GM06990 (cell line): ENCODE measurements around the gene ECSIT.
"Not testable (repeated sequence)": the region's sequence is repeated elsewhere in the genome, so short reads cannot be mapped to it uniquely, and the experiment has no call there.

ENCODE experiments used
- DNase-seq: peaks from one replicate; pipeline ENCODE4 v3.0.0-alpha.2; 2011; ENCODE audit not compliant: insufficient read length; ENCODE audit errors: extremely low read depth
- H3K27me3 ChIP-seq: replicated peaks from 2 replicates; pipeline ENCODE4 v1.6.0; 2011; ENCODE audit warnings: low read length; ENCODE audit not compliant: control insufficient read depth, insufficient read depth
- H3K36me3 ChIP-seq: 2 replicates; pipeline ENCODE4 v1.5.1; 2011; ENCODE audit warnings: low read length; ENCODE audit not compliant: control insufficient read depth, insufficient read depth
- H3K4me3 ChIP-seq: replicated peaks from 2 replicates; pipeline ENCODE4 v1.5.1; 2011; ENCODE audit warnings: low read depth, mild to moderate bottlenecking, control low read depth, low read length
- TF ChIP-seq, protein P1 (sequence below): IDR thresholded peaks from 2 replicates; pipeline ENCODE4 v1.5.1; 2011; ENCODE audit warnings: low read length, control low read depth, mild to moderate bottlenecking, inconsistent platforms; ENCODE audit not compliant: insufficient read depth, poor library complexity, severe bottlenecking

Gene ECSIT

DNA sequence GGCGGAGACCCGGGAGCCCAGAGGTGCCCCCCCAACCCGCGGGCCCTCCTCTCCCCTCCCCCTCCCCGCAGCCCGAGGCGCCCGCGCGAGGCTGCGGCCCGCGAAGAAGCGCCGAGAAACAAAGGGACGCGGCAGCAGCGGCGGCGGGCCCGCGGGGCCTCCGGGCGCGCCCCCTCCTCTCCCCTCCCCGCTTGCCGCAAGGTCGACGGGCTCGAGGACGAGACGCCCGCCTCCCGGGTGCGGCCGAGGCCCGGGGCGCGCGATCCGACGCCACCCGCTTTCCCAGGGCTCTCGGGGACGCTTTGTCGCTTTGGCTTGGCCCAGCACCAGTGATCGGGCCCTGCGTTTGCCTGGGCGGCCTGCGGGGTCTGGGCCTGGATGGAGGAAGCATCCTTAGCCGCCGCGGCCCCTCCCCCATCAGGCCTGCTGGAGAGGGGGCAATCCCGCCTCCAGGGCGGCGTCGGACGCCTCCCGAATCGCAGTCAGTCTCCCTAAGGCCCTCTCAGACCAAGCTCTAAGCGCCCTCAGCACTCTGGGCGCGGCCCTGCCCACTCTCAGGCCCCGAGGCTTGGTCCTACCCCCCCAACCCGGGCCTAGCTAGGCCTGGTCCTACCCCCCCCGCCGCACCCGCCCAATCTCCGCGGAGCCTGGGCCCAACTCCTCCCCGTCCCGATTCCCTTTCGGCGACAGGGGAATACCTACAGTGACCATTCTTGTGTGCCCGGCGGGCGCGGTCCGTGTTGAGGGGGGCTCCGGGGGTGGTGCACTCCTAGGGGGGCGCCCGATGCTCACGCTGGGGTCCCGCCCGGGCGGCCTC lies 48.8 kb downstream of the ECSIT start:
- Histone ChIP-seq H3K27me3 (no peaks in the 10 kb centered on the region), H3K36me3 (no peaks in the 10 kb centered on the region), H3K4me3 (no peak overlapping the region)
- TF ChIP-seq, protein P1, sequence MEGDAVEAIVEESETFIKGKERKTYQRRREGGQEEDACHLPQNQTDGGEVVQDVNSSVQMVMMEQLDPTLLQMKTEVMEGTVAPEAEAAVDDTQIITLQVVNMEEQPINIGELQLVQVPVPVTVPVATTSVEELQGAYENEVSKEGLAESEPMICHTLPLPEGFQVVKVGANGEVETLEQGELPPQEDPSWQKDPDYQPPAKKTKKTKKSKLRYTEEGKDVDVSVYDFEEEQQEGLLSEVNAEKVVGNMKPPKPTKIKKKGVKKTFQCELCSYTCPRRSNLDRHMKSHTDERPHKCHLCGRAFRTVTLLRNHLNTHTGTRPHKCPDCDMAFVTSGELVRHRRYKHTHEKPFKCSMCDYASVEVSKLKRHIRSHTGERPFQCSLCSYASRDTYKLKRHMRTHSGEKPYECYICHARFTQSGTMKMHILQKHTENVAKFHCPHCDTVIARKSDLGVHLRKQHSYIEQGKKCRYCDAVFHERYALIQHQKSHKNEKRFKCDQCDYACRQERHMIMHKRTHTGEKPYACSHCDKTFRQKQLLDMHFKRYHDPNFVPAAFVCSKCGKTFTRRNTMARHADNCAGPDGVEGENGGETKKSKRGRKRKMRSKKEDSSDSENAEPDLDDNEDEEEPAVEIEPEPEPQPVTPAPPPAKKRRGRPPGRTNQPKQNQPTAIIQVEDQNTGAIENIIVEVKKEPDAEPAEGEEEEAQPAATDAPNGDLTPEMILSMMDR: no peak
- no peak for DNase-seq

DNA sequence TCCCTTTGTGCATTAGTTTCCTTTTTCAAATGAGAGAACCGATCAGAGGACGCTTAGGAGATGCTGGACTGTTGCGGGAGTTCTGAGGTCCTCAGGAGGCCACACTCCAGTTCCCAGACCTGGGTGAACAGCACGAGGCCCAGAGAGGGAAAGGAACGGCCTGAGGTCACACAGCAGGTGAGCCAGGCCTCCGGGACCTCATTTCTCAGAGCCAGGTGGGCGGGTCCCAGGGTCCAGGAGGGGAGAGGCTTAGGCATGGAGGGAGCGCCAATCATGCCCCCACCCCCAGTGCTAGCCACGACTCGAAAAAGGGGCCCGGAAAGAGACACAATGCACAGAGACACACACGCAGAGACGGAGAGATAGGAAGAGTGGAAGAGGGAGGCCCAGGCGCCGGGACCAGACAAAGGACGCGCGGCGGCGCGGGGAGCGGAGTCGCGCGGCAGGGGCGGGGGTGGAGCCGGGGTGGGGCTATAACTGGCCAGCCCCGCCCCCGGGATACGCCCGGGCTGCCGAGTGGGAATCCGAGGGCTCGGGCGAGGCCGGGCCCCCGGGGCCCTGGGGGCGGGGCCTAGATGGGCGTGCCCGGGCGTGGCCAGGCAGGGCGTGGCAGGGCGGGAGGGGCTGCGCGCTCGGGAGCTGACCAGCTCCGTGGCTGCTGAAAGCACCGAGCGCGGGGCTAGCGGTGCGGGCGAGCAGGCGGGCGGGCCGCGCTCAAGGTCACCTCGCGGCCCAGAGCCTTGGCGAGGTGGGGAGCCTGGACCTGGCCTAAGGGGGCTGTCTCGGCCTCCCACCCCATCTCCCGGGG lies 49.6 kb downstream of the ECSIT start:
- H3K4me3 ChIP-seq: no peak overlapping the region
- TF ChIP-seq, protein P1: no peak
- no peak for DNase-seq

DNA sequence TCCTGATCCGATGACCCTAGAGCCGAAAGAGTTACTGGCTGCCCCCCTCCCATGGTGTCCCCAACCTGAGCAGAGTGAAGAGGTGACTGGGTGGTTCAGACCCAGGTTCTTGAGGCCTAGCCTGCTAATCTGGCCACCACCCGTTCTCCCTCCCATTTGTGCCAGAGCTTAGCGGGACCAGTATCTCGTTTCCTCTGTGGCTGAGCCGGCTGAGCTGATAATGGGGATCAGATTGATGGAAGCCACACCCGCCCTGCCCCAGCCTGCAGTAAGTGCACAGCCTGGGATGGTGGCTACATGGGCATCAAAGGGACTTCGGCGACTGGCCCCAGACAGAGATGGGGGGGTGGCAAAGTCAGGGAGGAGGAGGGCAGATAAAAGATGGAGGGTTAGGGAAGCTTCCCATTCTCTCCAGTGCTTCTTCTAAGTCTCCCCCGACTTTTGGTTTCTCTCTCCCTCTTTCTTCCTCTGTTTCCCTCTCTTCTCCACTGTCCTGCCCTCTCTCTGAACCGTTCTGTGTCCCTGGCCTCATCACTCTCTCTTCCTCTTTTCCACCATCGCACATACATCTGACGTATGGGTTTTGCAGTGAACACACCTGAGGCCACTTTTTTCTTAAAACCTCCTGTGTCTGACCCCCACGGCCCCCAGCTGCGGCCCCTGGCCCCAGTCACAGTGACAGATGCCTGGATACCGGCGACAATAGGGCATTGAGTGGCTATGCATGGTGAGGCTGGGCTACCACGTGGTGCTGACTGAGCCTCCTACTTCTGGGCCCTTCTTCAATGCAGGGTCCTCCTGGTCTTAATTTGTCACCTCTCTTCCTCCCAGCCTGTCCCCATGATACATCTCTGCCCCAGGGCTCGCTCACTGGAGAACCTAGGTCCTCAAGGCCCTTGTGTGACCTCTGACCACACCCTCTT lies 50.5 kb downstream of the ECSIT start:
- no peak for DNase-seq
- no peaks in the 10 kb centered on the region for H3K27me3 ChIP-seq
- H3K4me3 ChIP-seq: no peak overlapping the region
- TF ChIP-seq, protein P1: no peak
- no peaks in the 10 kb centered on the region for H3K36me3 ChIP-seq

More for the DNA sequence above, 49.6 kb downstream of the ECSIT start:
- Histone ChIP-seq H3K27me3 (no peaks in the 10 kb centered on the region), H3K36me3 (no peaks in the 10 kb centered on the region)

DNA sequence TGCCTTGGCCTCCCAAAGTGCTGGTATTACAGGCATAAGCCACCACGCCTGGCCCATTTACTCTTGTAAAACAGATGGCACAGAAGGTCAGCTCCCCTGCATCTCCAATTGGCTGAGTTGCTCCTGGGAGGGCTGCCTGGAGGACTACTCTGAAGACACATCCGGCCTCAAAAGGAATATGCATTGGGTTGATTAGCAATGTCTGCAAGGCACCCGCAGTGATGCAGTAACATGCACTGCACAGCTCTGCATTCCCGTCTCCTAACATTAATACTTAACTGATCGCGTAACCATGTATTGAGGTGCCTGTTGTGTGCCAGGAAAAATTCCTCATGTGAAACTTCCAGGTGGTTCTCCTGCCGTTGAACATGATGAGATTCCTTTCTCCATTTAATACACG lies 53.1 kb downstream of the ECSIT start:
- no peak overlapping the region for H3K4me3 ChIP-seq
- no peaks in the 10 kb centered on the region for H3K27me3 ChIP-seq
- no peaks in the 10 kb centered on the region for H3K36me3 ChIP-seq
- TF ChIP-seq, protein P1: no peak
- no peak for DNase-seq

DNA sequence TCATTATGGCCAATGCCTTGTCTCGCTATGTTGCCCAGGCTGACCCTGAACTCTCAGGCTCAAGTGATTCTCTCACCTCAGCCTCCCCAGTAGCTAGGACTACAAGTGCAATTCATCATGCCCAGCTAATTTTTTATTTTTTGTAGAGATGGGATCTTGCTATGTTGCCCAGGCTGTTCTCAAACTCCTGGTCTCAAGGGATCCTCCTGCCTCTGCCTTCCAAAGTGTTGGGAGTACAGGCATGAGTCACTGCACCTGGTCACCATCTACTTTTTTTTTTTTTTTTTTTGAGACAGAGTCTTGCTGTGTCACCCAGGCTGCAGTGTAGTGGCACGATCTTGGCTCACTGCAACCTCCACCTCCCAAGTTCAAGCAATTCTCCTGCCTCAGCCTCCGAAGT lies 53.6 kb downstream of the ECSIT start:
- H3K4me3 ChIP-seq, H3K36me3 ChIP-seq, H3K27me3 ChIP-seq, DNase-seq: not testable (repeated sequence)
